C4-2B (cell line): ENCODE data around the gene CAPZA2.

Experiments
- H3K27ac ChIP-seq: fragments of 450-650 bp; 2 replicates; pipeline ENCODE4 v1.5.1; 2017
- ZFX ChIP-seq: fragments of 450-650 bp; IDR thresholded peaks from 2 replicates; pipeline ENCODE4 v1.6.1; 2017
- TF ChIP-seq, protein P1 (sequence below): fragments of 450-650 bp; conservative IDR thresholded peaks from 2 replicates; pipeline ENCODE4 v1.5.1; 2017; ENCODE audit warnings: mild to moderate bottlenecking

CAPZA2 gene

DNA sequence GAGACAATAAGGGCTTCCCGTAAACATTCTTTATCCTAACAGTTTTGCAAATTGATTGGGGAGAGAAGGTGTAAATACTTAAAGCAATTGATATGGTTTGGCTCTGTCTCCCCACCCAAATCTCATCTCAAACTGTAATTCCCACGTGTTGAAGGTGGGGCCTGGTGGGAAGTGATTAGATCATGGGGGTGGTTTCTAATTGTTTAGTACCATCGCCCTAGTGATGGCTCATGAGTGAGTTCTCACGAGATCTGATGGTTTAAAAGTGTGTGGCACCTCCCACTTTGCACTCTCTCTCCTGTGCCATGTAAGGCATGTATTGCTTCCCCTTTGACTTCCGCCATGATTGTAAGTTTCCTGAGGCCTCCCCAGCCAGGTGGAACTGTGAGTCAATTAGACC lies 22.1 kb upstream of the CAPZA2 start:
- TF ChIP-seq ZFX, result no peak
- TF ChIP-seq, protein P1, sequence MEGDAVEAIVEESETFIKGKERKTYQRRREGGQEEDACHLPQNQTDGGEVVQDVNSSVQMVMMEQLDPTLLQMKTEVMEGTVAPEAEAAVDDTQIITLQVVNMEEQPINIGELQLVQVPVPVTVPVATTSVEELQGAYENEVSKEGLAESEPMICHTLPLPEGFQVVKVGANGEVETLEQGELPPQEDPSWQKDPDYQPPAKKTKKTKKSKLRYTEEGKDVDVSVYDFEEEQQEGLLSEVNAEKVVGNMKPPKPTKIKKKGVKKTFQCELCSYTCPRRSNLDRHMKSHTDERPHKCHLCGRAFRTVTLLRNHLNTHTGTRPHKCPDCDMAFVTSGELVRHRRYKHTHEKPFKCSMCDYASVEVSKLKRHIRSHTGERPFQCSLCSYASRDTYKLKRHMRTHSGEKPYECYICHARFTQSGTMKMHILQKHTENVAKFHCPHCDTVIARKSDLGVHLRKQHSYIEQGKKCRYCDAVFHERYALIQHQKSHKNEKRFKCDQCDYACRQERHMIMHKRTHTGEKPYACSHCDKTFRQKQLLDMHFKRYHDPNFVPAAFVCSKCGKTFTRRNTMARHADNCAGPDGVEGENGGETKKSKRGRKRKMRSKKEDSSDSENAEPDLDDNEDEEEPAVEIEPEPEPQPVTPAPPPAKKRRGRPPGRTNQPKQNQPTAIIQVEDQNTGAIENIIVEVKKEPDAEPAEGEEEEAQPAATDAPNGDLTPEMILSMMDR, result no peak
- no peak overlapping the region for H3K27ac ChIP-seq

DNA sequence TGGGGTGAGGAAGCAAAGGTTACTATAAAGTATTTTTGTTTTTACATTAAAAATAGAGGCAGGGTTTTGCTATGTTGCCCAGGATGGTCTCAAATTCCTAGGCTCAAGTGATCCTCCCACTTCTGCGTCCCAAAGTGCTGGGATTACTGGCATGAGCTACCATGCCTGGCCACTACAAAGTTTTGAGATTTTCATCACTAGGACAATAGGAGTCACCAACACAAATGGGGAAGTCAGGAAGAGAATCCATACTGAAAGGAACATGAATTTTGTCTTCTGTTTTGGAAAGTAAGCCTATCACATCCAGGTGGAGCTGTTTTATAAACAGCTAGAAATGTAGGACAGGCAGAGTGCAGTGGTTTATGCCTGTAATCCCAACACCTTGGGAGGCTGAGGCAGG lies 20.0 kb upstream of the CAPZA2 start:
- no peak overlapping the region for H3K27ac ChIP-seq
- TF ChIP-seq ZFX, result no peak
- TF ChIP-seq, protein P1, result no peak

DNA sequence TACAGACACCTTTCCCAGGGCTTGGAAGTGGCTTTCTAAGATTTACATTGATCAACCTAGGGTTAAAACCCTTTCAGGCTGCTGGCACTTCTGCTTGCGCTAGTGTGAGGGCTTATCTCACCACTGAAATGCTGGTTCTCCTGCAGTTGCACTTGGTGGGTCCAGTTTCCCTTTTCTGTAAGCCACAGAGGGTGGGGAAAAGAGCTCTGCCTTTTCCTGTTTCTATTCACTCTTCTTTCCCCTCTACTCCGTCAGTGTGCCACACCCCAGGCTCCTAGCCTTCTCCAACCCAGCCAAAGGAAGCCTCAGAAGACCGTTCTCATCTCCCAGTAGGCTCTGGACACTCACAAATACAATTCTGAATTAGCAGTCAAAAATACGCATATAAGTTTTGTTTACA lies 19.0 kb upstream of the CAPZA2 start:
- H3K27ac ChIP-seq, result no peak overlapping the region
- TF ChIP-seq, protein P1, result no peak
- TF ChIP-seq ZFX, result no peak

DNA sequence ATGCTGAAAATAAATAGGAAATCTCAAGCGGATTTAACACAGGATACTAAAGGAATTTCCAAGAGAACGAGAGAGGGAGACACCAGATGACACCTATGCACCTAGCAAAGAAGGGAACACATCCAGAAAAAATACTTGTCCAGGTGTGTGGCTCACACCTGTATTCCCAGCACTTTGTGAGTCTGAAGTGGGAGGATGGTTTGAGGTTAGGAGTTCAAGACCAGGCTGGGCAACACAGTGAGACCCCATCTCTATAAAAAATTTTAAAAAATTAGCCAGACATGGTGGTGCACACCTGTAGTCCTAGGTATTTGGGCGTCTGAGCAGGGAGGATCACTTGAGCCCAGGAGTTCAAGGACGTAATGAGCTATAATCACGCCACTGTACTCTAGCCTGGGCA lies 11.2 kb upstream of the CAPZA2 start:
- no peak for TF ChIP-seq ZFX
- TF ChIP-seq, protein P1, result no peak
- no peak overlapping the region for H3K27ac ChIP-seq

DNA sequence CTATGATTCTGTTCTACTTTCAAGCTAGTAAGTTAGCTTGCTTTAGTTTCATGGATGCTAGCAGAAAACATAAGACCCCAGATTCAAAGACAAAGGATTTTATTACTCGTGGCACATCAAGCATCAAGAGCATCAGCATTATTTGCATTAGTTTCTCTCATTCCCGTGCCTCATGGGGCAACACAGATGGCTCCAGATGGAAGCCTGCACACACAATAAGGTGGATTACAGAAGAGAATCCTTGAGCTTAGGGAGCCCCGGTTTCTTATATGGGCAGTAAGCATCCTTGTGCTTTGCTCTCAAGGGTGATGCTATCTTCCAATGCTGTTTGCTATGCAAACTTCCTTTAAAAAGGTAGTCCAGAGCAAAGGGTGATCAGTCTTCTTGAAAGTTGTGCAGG lies 10.7 kb upstream of the CAPZA2 start:
- H3K27ac ChIP-seq, result no peak overlapping the region
- TF ChIP-seq, protein P1, result no peak
- no peak for TF ChIP-seq ZFX

DNA sequence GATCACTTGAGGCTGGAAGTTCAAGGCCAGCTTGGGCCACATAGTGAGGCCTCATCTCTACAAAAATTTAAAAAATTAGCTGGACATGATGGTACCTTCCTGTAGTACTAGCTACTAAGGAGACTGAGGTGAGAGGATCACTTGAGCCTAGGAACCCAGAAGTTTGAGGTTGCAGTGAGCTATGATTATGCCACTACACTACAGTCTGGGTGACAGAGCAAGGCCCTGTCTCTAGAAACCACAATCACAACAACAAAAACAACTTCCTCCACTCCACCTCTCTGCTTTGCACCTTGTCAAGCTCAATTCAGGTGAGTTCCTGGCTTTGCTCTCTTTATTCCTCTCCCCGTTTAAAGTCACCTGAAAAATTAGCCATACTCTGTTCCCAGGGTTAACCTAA lies 8.3 kb upstream of the CAPZA2 start:
- TF ChIP-seq, protein P1, result no peak
- TF ChIP-seq ZFX, result no peak
- H3K27ac ChIP-seq, result no peak overlapping the region

DNA sequence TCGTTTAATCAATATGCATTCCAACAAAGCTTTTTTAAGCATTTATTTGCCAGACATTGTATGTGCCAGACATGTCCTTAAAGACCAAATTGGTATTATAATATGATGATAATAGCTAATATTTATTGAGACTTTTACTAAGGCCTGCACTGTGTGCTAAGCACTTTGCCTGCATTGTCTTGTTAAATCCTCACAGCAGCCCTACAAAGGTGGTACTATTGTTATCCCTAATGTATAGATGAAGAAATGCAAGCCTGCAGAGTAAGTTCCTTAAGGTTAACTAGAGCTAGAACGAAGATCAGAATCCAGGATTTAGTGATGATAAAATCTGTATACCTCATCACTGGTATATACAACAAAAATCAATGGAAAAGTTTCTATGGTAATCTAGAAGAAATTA lies 5.3 kb upstream of the CAPZA2 start:
- H3K27ac ChIP-seq, result no peak overlapping the region
- no peak for TF ChIP-seq ZFX
- TF ChIP-seq, protein P1, result no peak
